CD4-positive, alpha-beta T cell (primary cell): Measurements from ENCODE around the gene DIP2C. TPM values are rescaled to one million over a fixed set of nuclear protein-coding genes. Genes with fewer than 3 reads are reported as not detected.
A peak's percentile ranks its signal among the peaks of the same experiment; 100 is the strongest.

Experiments
- ATAC-seq: fragments of 200-7000 bp; cut with Tn5 transposase; one replicate; pipeline ENCODE4 v1.10.0; 2022; ENCODE audit warnings: mild to moderate bottlenecking; ENCODE audit not compliant: poor library complexity
- CTCF ChIA-PET: fragments of 350-600 bp; sonication (Branson Sonifier 250); formaldehyde crosslinking; loops from one replicate; lab custom pipeline; 2021; ENCODE audit warnings: antibody characterized with exemption, inconsistent platforms; lab: Charles Lee
- POLR2A ChIA-PET: fragments of 350-600 bp; sonication (Branson Sonifier 250); formaldehyde crosslinking; loops from one replicate; lab custom pipeline; 2021; ENCODE audit warnings: antibody characterized with exemption, inconsistent platforms; lab: Charles Lee
- DNase-seq, 14 experiments: peaks; one replicate each; pipeline ENCODE4 v3.0.0-alpha.2; 2013 to 2020; ENCODE audit warnings: mixed read lengths in 2 of 14
- H3K27ac ChIP-seq, 2 donors: one replicate each; pipeline versions ENCODE4 v1.5.1 to v1.7.0; 2013; ENCODE audit warnings: low read length in 2 of 2, low read depth in 1 of 2, mild to moderate bottlenecking in 1 of 2
- H3K27me3 ChIP-seq, 2 experiments: 1 replicate in 1 of 2; 2 replicates in 1 of 2; pipeline versions ENCODE4 v1.6.1 to v1.7.0; 2013; ENCODE audit warnings: low read length in 2 of 2, control low read depth in 1 of 2, mild to moderate bottlenecking in 1 of 2, moderate library complexity in 1 of 2; ENCODE audit not compliant: insufficient read depth in 2 of 2, control insufficient read depth in 1 of 2
- H3K36me3 ChIP-seq: one replicate; pipeline ENCODE4 v1.6.1; 2013; ENCODE audit warnings: low read length, control low read depth; ENCODE audit not compliant: insufficient read depth
- H3K4me1 ChIP-seq: one replicate; pipeline ENCODE4 v1.6.1; 2013; ENCODE audit warnings: low read length, control low read depth; ENCODE audit not compliant: insufficient read depth
- H3K4me3 ChIP-seq: one replicate; pipeline ENCODE4 v1.5.1; 2013; ENCODE audit warnings: mild to moderate bottlenecking, low read length, moderate library complexity
- H3K9me3 ChIP-seq, 2 experiments: 1 replicate in 1 of 2; 2 replicates in 1 of 2; pipeline versions ENCODE4 v1.6.1 to v1.7.0; 2013; ENCODE audit warnings: low read length in 2 of 2, mild to moderate bottlenecking in 2 of 2, control low read depth in 1 of 2, moderate library complexity in 1 of 2; ENCODE audit not compliant: control insufficient read depth in 1 of 2, insufficient read depth in 1 of 2
- H3K27ac Mint-ChIP-seq: one replicate; pipeline ENCODE4 v1.8.0; 2020; ENCODE audit warnings: mixed read lengths
- H3K27me3 Mint-ChIP-seq: one replicate; pipeline ENCODE4 v1.8.0; 2021; ENCODE audit warnings: mixed read lengths
- H3K36me3 Mint-ChIP-seq: one replicate; pipeline ENCODE4 v1.8.0; 2021; ENCODE audit warnings: low read depth, mixed read lengths
- H3K4me1 Mint-ChIP-seq: one replicate; pipeline ENCODE4 v1.8.0; 2021; ENCODE audit warnings: low read depth, mixed read lengths
- H3K4me3 Mint-ChIP-seq: one replicate; pipeline ENCODE4 v1.8.0; 2020; ENCODE audit warnings: mild to moderate bottlenecking, mixed read lengths
- H3K9me3 Mint-ChIP-seq: one replicate; pipeline ENCODE4 v1.8.0; 2020; ENCODE audit warnings: mixed read lengths
- CTCF ChIP-seq: fragments of 200-600 bp; IDR thresholded peaks from one replicate; pipeline ENCODE4 v1.8.0; 2022; ENCODE audit warnings: antibody characterized with exemption, mild to moderate bottlenecking
- intact Hi-C, 2 experiments: fragments of 100-400 bp; cut with DNase I in 1 of 2; cut with micrococcal nuclease in 1 of 2; formaldehyde crosslinking; loops; one replicate each; pipeline versions ENCODE4 v1.15.1 to v1.9.0; 2023 to 2025; cut with DNase I, micrococcal nuclease
- total RNA-seq, 174 experiments: library from RNA in 2 of 174; stranded (reverse) in 2 of 174; gene quantifications; one replicate each; pipeline ENCODE4 v1.2.3 and lab custom pipeline; 2021 to 2026

The DIP2C gene
- total RNA-seq, 2 experiments from 2014 or later: 4.1 TPM

- ChIA-PET CTCF (no interaction called here), POLR2A (interaction anchor here (0.9 kb wide), 1 partner anchor 11 kb away, joined by 3 read pairs; no protein-coding TSS in a partner anchor)
- TF ChIP-seq CTCF: no peak
- Histone ChIP-seq H3K27ac (no peak overlapping the region), H3K27me3 (no peaks in the 10 kb centered on the region), H3K36me3 (no peaks in the 10 kb centered on the region), H3K4me1 (peaks cover 40% of the 10 kb centered on the region), H3K9me3 (no peaks in the 10 kb centered on the region), H3K4me3 (no peak overlapping the region)
- Mint-ChIP-seq H3K36me3 (peaks cover 31% of the 10 kb centered on the region), H3K27ac (no peak overlapping the region), H3K4me3 (no peak overlapping the region), H3K9me3 (no peaks in the 10 kb centered on the region), H3K27me3 (no peaks in the 10 kb centered on the region), H3K4me1 (peaks cover 37% of the 10 kb centered on the region)
- DNase-seq: no peak
- intact Hi-C loops: no loop called here
- ATAC-seq: no peak
Measured at GRCh38 chr10:440127-440526, 249.3 kb downstream of the DIP2C start.

- intact Hi-C loops: no loop called here
- Histone ChIP-seq H3K27ac (no peak overlapping the region), H3K27me3 (no peaks in the 10 kb centered on the region), H3K9me3 (no peaks in the 10 kb centered on the region), H3K4me1 (peaks cover 39% of the 10 kb centered on the region), H3K4me3 (no peak overlapping the region), H3K36me3 (no peaks in the 10 kb centered on the region)
- no peak for TF ChIP-seq CTCF
- H3K27me3 Mint-ChIP-seq: no peaks in the 10 kb centered on the region
- ChIA-PET CTCF (no interaction called here), POLR2A (interaction anchor here (2.4 kb wide), 1 partner anchor 13 kb away, joined by 16 read pairs; no protein-coding TSS in a partner anchor)
- H3K36me3 Mint-ChIP-seq: peaks cover 35% of the 10 kb centered on the region
- peak in 1 of 14 experiments; percentile 11 for DNase-seq
- H3K4me3 Mint-ChIP-seq: peak overlapping the region; percentile 7
- ATAC-seq: no peak
- H3K27ac Mint-ChIP-seq: peak overlapping the region; percentile 37
- no peaks in the 10 kb centered on the region for H3K9me3 Mint-ChIP-seq
- peaks cover 50% of the 10 kb centered on the region for H3K4me1 Mint-ChIP-seq
Measured at GRCh38 chr10:437698-438490, 251.6 kb downstream of the DIP2C start.

GRCh38 chr10:436911-437665 lies 252.4 kb downstream of the DIP2C start:
- peaks cover 46% of the 10 kb centered on the region for H3K4me1 Mint-ChIP-seq

More at GRCh38 chr10:436911-437665, 252.4 kb downstream of the DIP2C start:
- DNase-seq (peak in 4 of 14 experiments; percentile 17 to 60 (median 31)), ATAC-seq (peak; percentile 34)
- no peak overlapping the region for H3K27ac ChIP-seq
- peaks cover 39% of the 10 kb centered on the region for H3K4me1 ChIP-seq
- Mint-ChIP-seq H3K27me3 (no peaks in the 10 kb centered on the region), H3K36me3 (peaks cover 35% of the 10 kb centered on the region), H3K27ac (peak overlapping the region; percentile 37), H3K9me3 (no peaks in the 10 kb centered on the region), H3K4me3 (peak overlapping the region; percentile 2)
- intact Hi-C loops: no loop called here
- TF ChIP-seq CTCF: no peak
- no peaks in the 10 kb centered on the region for H3K9me3 ChIP-seq
- no peaks in the 10 kb centered on the region for H3K36me3 ChIP-seq
- H3K27me3 ChIP-seq: no peaks in the 10 kb centered on the region
- ChIA-PET CTCF (no interaction called here), POLR2A (interaction anchor here (2.4 kb wide), 1 partner anchor 14 kb away, joined by 16 read pairs; no protein-coding TSS in a partner anchor)
- no peak overlapping the region for H3K4me3 ChIP-seq
